ENCODE data around the gene UGT3A2. TPM values are rescaled to one million over a fixed set of nuclear protein-coding genes. Genes with fewer than 3 reads are reported as not detected.

Gene UGT3A2, protein sequence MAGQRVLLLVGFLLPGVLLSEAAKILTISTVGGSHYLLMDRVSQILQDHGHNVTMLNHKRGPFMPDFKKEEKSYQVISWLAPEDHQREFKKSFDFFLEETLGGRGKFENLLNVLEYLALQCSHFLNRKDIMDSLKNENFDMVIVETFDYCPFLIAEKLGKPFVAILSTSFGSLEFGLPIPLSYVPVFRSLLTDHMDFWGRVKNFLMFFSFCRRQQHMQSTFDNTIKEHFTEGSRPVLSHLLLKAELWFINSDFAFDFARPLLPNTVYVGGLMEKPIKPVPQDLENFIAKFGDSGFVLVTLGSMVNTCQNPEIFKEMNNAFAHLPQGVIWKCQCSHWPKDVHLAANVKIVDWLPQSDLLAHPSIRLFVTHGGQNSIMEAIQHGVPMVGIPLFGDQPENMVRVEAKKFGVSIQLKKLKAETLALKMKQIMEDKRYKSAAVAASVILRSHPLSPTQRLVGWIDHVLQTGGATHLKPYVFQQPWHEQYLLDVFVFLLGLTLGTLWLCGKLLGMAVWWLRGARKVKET
- under 1 TPM in 1 of 2 donors, not detected in 1; 0.28 TPM for total RNA-seq

DNA sequence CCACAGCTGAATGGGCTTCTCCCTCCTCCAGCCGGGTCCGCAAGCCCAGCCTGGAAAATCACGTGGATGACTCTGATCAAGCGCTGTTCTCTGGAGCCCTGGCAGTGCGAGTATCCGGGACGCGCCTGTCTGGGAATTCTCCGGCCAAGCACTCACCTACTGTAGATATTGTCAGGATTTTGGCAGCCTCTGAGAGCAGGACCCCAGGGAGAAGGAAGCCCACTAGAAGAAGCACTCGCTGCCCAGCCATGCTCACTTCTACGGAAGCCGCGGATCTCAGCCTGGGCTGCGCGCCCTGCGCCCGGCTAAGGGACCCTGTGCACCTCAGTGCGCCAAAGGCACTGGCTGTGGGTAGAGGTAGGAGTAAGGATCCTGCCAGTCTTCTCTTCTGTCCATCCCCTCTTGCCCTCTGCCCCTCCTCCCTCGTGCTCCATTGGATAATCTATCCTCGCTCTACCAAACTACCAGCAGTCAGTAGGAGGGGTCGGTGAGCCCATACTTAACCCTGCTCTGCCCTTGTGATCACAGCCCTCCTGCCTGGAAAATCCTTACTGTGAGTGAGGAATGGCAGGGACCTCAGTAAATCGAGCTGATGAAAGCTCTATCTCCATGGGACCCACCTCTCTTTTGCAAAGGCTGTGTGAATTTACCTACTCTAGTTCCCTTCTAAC lies at the start of gene UGT3A2:
Gene UGT3A2, minus strand, starts transcription at position 343 of the 671 bp plus-strand sequence. Its CDS starts 93 bp downstream, at position 250.
- Mint-ChIP-seq H3K27ac (no peak within 1 kb of the TSS), H3K4me1 (peaks cover 7% of the 10 kb centered on the region), H3K4me3 (peak within 1 kb of the TSS; percentile 2), H3K9me3 (no peaks in the 10 kb centered on the region), H3K27me3 (peaks cover 23% of the 10 kb centered on the region), H3K36me3 (ENCODE audit: low read depth) (no peaks in the 10 kb centered on the region)
- no peak for ATAC-seq (replicated peaks)

- no peaks in the 10 kb centered on the region for H3K27me3 Mint-ChIP-seq
- no peak for ATAC-seq (replicated peaks)
- H3K9me3 Mint-ChIP-seq: no peaks in the 10 kb centered on the region
- no peak overlapping the region for H3K27ac Mint-ChIP-seq
- H3K4me3 Mint-ChIP-seq: no peak overlapping the region
- H3K36me3 Mint-ChIP-seq (ENCODE audit: low read depth): peaks cover 98% of the 10 kb centered on the region
- H3K4me1 Mint-ChIP-seq: no peaks in the 10 kb centered on the region
Observed at GRCh38 chr5:36111238-36111637, 44.6 kb upstream of the UGT3A2 start.

- Mint-ChIP-seq H3K9me3 (no peaks in the 10 kb centered on the region), H3K4me1 (no peaks in the 10 kb centered on the region), H3K27me3 (no peaks in the 10 kb centered on the region), H3K27ac (no peak overlapping the region), H3K36me3 (ENCODE audit: low read depth) (peaks cover 100% of the 10 kb centered on the region), H3K4me3 (no peak overlapping the region)
- ATAC-seq (replicated peaks): no peak
Observed at GRCh38 chr5:36108758-36109460, 42.2 kb upstream of the UGT3A2 start.

- H3K27ac Mint-ChIP-seq: no peak overlapping the region
- no peak for ATAC-seq (replicated peaks)
- no peaks in the 10 kb centered on the region for H3K27me3 Mint-ChIP-seq
- peaks cover 85% of the 10 kb centered on the region for H3K36me3 Mint-ChIP-seq (ENCODE audit: low read depth)
- H3K9me3 Mint-ChIP-seq: no peaks in the 10 kb centered on the region
- H3K4me3 Mint-ChIP-seq: no peak overlapping the region
- H3K4me1 Mint-ChIP-seq: no peaks in the 10 kb centered on the region
Observed at GRCh38 chr5:36105819-36106218, 39.1 kb upstream of the UGT3A2 start.

DNA sequence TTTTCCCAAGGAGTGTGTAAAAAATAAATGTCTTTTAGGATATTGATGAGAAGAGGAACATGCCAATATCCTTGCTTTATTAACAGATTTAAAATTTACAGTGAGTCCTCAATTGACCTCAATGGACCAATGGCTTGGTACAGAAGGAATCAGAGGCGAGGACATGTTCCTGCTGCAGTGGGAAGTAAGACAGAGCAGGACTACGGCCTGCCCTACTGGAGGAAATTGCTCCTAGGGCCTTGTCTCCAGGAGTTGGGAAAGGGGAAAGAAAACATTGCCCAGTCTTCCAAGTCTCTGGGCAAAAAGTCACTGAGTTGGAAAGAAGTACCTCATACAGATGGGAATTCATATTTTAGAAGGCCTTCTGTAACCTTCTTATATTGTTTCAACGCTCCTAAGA lies 33.1 kb upstream of the UGT3A2 start:
- peaks cover 29% of the 10 kb centered on the region for H3K36me3 Mint-ChIP-seq (ENCODE audit: low read depth)
- ATAC-seq (replicated peaks): no peak
- H3K27ac Mint-ChIP-seq: no peak overlapping the region
- no peaks in the 10 kb centered on the region for H3K4me1 Mint-ChIP-seq
- H3K9me3 Mint-ChIP-seq: no peaks in the 10 kb centered on the region
- no peaks in the 10 kb centered on the region for H3K27me3 Mint-ChIP-seq
- no peak overlapping the region for H3K4me3 Mint-ChIP-seq

GRCh38 chr5:36096486-36096885 lies 29.8 kb upstream of the UGT3A2 start:
- Mint-ChIP-seq H3K4me3 (no peak overlapping the region), H3K27ac (no peak overlapping the region), H3K36me3 (ENCODE audit: low read depth) (peaks cover 5% of the 10 kb centered on the region), H3K4me1 (no peaks in the 10 kb centered on the region), H3K27me3 (no peaks in the 10 kb centered on the region), H3K9me3 (no peaks in the 10 kb centered on the region)
- no peak for ATAC-seq (replicated peaks)

GRCh38 chr5:36089989-36090388 lies 23.3 kb upstream of the UGT3A2 start:
- H3K4me3 Mint-ChIP-seq: no peak overlapping the region
- peak; percentile 28 for ATAC-seq (replicated peaks)
- no peak overlapping the region for H3K27ac Mint-ChIP-seq
- H3K36me3 Mint-ChIP-seq (ENCODE audit: low read depth): no peaks in the 10 kb centered on the region
- H3K9me3 Mint-ChIP-seq: peaks cover 4% of the 10 kb centered on the region
- no peaks in the 10 kb centered on the region for H3K4me1 Mint-ChIP-seq
- peaks cover 4% of the 10 kb centered on the region for H3K27me3 Mint-ChIP-seq

GRCh38 chr5:36079200-36079781 lies 12.6 kb upstream of the UGT3A2 start:
- ATAC-seq (replicated peaks): peak; percentile 84
- Mint-ChIP-seq H3K27ac (no peak overlapping the region), H3K36me3 (ENCODE audit: low read depth) (no peaks in the 10 kb centered on the region), H3K4me3 (no peak overlapping the region), H3K4me1 (no peaks in the 10 kb centered on the region), H3K27me3 (peaks cover 31% of the 10 kb centered on the region), H3K9me3 (peaks cover 4% of the 10 kb centered on the region)

- no peak for ATAC-seq (replicated peaks)
- H3K36me3 Mint-ChIP-seq (ENCODE audit: low read depth): no peaks in the 10 kb centered on the region
- H3K27ac Mint-ChIP-seq: no peak overlapping the region
- no peaks in the 10 kb centered on the region for H3K4me1 Mint-ChIP-seq
- H3K4me3 Mint-ChIP-seq: no peak overlapping the region
- no peaks in the 10 kb centered on the region for H3K9me3 Mint-ChIP-seq
- H3K27me3 Mint-ChIP-seq: peaks cover 22% of the 10 kb centered on the region
Observed at GRCh38 chr5:36078430-36078829, 11.7 kb upstream of the UGT3A2 start.

GRCh38 chr5:36073595-36074216 lies 7.0 kb upstream of the UGT3A2 start:
- peak; percentile 26 for ATAC-seq (replicated peaks)
- H3K4me3 Mint-ChIP-seq: no peak overlapping the region

DNA sequence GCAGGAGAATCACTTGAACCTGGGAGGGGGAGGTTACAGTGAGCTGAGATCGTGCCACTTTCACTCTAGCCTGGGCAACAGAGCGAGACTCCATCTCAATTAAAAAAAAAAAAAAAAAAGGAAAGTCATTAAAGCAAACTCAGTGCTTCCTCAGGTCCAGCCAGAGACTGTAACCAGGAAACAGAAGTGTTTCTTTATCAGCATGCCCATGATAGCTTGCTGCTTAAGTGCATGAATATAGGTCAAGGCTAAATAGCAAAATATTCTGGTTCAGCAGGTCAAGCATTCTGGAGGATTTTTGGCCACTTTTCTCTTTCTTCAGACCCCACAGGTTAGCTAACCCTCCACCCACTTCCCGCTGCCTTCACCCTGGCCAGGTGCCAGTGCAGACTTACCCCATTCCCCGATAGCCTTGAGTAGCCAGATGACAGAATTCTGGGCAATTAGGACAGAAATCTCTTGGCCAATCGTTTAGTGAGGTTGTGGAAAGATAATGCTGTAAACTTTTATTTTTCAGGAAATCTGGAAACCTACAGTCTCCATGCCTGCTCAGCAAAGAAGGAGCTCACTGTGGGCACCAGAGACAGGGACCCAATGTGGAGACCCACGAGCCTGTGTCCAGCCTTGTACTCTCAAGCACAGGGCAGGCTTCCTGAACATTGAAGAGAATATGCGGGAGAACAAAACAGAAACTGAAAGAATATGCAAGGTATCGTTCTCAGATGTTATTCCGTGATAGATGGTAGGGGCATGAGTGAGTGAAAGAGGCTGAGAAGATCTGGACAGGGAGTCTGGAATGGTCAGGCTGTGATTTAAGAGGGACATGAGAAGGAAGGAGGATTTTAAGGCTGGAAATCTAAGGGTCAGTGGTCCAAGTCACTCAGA lies 4.2 kb upstream of the UGT3A2 start:
- H3K27me3 Mint-ChIP-seq: peaks cover 18% of the 10 kb centered on the region
- H3K9me3 Mint-ChIP-seq: no peaks in the 10 kb centered on the region
- H3K4me1 Mint-ChIP-seq: peaks cover 7% of the 10 kb centered on the region
- peak overlapping the region; percentile 1 for H3K27ac Mint-ChIP-seq
- peak overlapping the region; percentile 54 for H3K4me3 Mint-ChIP-seq
- no peaks in the 10 kb centered on the region for H3K36me3 Mint-ChIP-seq (ENCODE audit: low read depth)
- ATAC-seq (replicated peaks): peak; percentile 59

More at GRCh38 chr5:36073595-36074216, 7.0 kb upstream of the UGT3A2 start:
- Mint-ChIP-seq H3K4me1 (peaks cover 7% of the 10 kb centered on the region), H3K27ac (no peak overlapping the region), H3K9me3 (no peaks in the 10 kb centered on the region), H3K27me3 (peaks cover 15% of the 10 kb centered on the region), H3K36me3 (ENCODE audit: low read depth) (no peaks in the 10 kb centered on the region)

DNA sequence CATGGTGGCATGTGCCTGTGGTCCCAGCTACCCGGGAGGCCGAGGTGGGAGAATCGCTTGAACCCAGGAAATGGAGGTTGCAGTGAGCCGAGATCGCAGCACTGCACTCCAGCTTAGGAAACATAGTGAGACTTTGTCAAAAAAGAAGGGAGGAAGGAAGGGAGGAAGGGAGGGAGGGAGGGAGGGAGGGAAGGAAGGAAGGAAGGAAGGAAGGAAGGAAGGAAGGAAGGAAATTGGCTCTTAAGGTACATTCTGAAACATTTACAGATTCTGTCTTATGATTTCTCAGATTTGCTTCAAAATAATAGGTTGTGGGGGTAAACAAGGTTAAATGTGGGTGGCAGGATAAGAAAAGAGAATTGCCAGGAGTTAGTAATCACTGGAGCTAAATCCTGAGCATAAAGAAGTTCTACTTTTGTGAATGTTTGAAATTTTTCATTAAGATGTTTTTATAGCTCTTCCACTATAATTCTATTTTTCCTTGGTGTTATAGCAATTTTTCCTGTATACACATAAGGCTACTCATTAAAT lies 2.1 kb upstream of the UGT3A2 start:
- Mint-ChIP-seq H3K27ac (no peak overlapping the region), H3K4me3 (no peak overlapping the region), H3K9me3 (no peaks in the 10 kb centered on the region), H3K27me3 (peaks cover 23% of the 10 kb centered on the region), H3K4me1 (peaks cover 7% of the 10 kb centered on the region), H3K36me3 (ENCODE audit: low read depth) (no peaks in the 10 kb centered on the region)
- no peak for ATAC-seq (replicated peaks)

- Mint-ChIP-seq H3K27ac (no peak overlapping the region), H3K4me1 (peaks cover 2% of the 10 kb centered on the region), H3K4me3 (no peak overlapping the region), H3K27me3 (peaks cover 23% of the 10 kb centered on the region), H3K9me3 (no peaks in the 10 kb centered on the region), H3K36me3 (ENCODE audit: low read depth) (no peaks in the 10 kb centered on the region)
- no peak for ATAC-seq (replicated peaks)
Observed at GRCh38 chr5:36066001-36066539, 612 bp downstream of the UGT3A2 start.

Measured in activated T-helper 17 cell treated with anti-CD3 and anti-CD28 coated beads, Interleukin-2, amount 50 U/mL, for 72 hours (primary cell).